NAMALWA (cell line): ENCODE data around the gene IRX5.

ENCODE experiments used
- DNase-seq: peaks from one replicate; pipeline ENCODE4 v3.0.0-alpha.2; 2015; ENCODE audit warnings: low spot score

IRX5 gene

GRCh38 chr16:54952195-54952594 lies 21.5 kb downstream of the IRX5 start:
- no peak for DNase-seq

- DNase-seq = no peak
Observed at GRCh38 chr16:54953461-54953860, 22.8 kb downstream of the IRX5 start.

GRCh38 chr16:54954220-54954619 lies 23.6 kb downstream of the IRX5 start:
- no peak for DNase-seq

GRCh38 chr16:54955757-54956156 lies 25.1 kb downstream of the IRX5 start:
- DNase-seq = no peak

- DNase-seq = peak; percentile 66
Observed at GRCh38 chr16:54957403-54958166, 26.9 kb downstream of the IRX5 start.

GRCh38 chr16:54962045-54962444 lies 31.4 kb downstream of the IRX5 start:
- DNase-seq = no peak

- no peak for DNase-seq
Observed at GRCh38 chr16:54964239-54964638, 33.6 kb downstream of the IRX5 start.

- no peak for DNase-seq
Observed at GRCh38 chr16:54965464-54965863, 34.8 kb downstream of the IRX5 start.

GRCh38 chr16:54968011-54968410 lies 37.3 kb downstream of the IRX5 start:
- DNase-seq = no peak

GRCh38 chr16:54968784-54969183 lies 38.1 kb downstream of the IRX5 start:
- no peak for DNase-seq

- no peak for DNase-seq
Observed at GRCh38 chr16:54970016-54970415, 39.4 kb downstream of the IRX5 start.

GRCh38 chr16:54974367-54974766 lies 43.7 kb downstream of the IRX5 start:
- DNase-seq = no peak

- no peak for DNase-seq
Observed at GRCh38 chr16:54976651-54977200, 46.1 kb downstream of the IRX5 start.

GRCh38 chr16:54977211-54977610 lies 46.5 kb downstream of the IRX5 start:
- DNase-seq = no peak

GRCh38 chr16:54980821-54981220 lies 50.2 kb downstream of the IRX5 start:
- no peak for DNase-seq
